ENCODE measurements around the gene FFAR1. TPM values are rescaled to one million over a fixed set of nuclear protein-coding genes. Genes with fewer than 3 reads are reported as not detected.
A peak's percentile ranks its signal among the peaks of the same experiment; 100 is the strongest.

FFAR1 gene
- polyA plus RNA-seq, 3 donors: 0.25 to 0.53 (median 0.52) TPM

DNA sequence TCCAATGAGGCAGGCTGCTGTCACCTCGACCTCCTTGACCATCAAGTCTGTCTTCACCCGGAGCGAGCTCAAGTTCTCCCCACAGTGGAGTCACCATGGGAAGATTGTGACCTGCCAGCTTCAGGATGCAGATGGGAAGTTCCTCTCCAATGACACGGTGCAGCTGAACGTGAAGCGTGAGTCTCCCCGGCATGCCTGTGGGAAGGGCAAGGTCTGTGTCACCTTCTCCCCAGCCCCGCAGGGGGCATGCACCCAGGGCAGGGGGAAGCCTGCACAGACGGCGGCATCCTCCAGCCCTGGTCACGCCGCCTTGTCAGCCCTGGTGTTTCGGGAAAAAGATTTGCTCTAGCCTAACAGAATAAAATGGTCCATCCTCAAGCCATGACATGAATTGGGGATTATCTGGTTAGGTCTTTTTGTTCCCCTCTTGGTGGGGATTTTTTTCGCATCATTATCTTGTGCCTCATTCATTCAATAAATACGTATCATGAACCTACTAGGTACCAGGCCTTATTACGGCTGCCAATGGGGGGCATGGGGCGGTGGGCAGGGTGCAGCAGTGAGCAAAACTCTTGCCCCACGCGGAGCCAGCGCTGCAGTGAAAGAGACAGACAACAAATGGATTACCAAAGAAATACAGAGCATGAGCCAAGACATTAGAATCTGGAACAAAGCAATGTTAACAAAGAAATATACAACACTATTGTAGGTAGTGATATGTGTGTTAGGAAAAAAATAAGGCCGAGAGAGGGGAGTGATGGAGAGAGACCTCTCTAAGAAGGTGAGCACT, 11.3 kb upstream of the FFAR1 start:
- DNase-seq (ENCODE audit: extremely low read depth in 1 of 11, low read depth in 9 of 11, low spot score in 4 of 11): no peak

DNA sequence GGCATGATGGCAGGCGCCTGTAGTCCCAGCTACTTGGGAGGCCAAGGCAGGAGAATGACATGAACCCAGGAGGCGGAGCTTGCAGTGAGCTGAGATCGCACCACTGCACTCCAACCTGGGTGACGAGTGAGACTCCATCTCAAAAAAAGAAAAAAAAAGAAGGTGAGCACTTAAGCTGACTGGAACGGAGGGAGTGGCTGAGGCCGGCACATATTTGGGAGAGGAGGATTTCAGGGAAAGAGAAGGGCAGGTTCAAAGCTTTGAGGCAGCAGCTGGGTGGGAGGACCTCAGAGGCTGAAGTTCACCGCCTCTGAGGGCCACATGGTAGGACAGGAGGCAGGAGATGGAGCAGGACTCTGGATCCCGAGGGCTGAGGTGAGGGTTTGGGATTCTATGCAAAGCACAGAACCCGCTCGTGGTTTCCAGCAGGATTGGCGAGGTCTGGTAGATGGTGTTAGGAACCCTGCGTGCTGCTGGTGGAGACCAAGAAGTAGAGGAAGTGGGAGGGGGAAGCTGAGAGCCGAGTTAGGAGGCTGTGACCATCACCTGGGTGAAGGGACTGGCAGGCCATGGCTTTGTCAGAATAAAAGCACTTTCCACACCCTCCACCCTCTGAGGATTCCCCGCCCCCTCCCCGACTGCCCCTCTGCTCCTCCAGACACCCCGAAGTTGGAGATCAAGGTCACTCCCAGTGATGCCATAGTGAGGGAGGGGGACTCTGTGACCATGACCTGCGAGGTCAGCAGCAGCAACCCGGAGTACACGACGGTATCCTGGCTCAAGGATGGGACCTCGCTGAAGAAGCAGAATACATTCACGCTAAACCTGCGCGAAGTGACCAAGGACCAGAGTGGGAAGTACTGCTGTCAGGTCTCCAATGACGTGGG, 10.4 kb upstream of the FFAR1 start:
- DNase-seq (ENCODE audit: extremely low read depth in 1 of 11, low read depth in 9 of 11, low spot score in 4 of 11): no peak

DNA sequence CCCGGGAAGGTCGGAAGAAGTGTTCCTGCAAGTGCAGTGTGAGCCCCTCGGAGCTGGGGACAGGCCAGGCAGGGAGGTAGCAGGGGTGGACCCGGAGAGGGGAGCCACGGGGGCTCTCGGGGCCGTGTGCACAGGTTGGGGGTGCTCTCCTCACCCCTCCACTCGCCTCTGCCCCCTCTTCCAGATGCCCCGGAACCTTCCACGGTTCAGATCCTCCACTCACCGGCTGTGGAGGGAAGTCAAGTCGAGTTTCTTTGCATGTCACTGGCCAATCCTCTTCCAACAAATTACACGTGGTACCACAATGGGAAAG, 9.8 kb upstream of the FFAR1 start:
- no peak for DNase-seq (ENCODE audit: extremely low read depth in 1 of 11, low read depth in 9 of 11, low spot score in 4 of 11)

DNA sequence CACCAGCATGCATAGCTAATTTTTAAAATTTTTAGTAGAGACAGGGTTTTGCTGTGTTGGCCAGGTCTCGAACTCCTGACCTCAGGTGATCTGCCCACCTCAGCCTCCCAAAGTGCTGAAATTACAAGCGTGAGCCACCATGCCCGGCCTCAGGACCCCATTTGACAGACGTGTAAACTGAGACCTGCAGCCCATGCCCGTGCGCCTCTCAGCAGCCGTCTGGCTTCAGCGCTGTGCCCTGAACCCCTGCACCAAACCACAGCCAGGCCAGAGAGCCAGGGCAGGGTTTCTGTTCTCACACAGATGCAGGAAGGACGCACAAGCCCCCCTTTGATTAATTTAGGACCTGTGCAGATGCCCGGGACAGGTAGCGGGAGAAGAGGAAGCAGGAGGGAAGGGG, 7.3 kb upstream of the FFAR1 start:
- DNase-seq (ENCODE audit: extremely low read depth in 1 of 11, low read depth in 9 of 11, low spot score in 4 of 11): no peak

DNA sequence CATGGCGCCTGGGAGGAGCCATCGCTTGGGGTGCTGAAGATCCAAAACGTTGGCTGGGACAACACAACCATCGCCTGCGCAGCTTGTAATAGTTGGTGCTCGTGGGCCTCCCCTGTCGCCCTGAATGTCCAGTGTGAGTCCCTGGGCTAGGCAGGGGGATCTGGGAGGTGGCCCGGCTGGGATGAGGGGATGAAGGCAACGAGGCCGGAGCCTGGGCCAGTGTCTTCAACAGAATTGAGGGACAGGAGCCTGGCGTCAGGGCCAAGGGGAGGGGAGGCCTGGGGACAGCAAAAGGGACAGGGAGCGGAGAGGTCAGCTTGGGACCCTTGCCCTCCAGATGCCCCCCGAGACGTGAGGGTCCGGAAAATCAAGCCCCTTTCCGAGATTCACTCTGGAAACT, 6.7 kb upstream of the FFAR1 start:
- no peak for DNase-seq (ENCODE audit: extremely low read depth in 1 of 11, low read depth in 9 of 11, low spot score in 4 of 11)

DNA sequence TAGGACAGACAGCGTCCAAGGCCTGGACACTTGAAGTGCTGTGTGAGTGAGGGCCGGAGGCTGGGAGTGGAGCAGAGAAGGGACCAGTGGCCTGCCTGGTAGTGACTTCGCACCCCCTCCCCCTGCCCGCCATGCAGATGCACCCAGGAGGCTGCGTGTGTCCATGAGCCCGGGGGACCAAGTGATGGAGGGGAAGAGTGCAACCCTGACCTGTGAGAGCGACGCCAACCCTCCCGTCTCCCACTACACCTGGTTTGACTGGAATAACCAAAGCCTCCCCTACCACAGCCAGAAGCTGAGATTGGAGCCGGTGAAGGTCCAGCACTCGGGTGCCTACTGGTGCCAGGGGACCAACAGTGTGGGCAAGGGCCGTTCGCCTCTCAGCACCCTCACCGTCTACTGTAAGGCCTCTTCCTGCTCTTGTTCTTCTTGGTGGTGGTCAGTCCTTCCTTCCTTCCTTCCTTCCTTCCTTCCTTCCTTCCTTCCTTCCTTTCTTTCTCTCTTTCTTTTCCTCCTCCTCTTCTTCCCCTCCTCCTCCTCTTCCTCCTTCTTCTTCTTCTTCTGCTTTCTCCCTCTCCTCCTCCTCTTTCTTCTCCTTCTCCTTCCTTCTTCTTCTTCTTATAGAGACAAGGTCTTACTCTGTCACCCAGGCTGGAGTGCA, 6.0 kb upstream of the FFAR1 start:
- no peak for DNase-seq (ENCODE audit: extremely low read depth in 1 of 11, low read depth in 9 of 11, low spot score in 4 of 11)

DNA sequence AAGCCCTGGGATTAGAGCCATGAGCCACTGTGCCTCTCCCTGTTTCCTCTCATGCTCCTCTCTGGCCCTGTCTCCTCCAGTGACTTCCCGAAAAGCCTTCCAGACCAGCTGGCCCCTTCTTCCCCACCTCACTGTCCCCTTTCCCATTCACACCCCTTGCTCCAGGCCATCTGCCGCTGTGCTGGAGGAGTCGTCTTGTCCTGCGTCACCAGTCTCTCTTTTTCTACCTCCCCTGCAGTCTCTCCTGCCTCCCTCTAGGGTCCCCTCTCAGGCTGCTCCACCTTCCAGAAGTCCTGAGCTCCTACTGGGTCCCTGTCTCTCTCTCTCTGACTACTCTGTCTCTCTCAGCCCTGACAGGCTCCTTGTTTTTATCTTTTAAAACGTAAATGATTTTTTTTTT, 5.3 kb upstream of the FFAR1 start:
- no peak for DNase-seq (ENCODE audit: extremely low read depth in 1 of 11, low read depth in 9 of 11, low spot score in 4 of 11)

DNA sequence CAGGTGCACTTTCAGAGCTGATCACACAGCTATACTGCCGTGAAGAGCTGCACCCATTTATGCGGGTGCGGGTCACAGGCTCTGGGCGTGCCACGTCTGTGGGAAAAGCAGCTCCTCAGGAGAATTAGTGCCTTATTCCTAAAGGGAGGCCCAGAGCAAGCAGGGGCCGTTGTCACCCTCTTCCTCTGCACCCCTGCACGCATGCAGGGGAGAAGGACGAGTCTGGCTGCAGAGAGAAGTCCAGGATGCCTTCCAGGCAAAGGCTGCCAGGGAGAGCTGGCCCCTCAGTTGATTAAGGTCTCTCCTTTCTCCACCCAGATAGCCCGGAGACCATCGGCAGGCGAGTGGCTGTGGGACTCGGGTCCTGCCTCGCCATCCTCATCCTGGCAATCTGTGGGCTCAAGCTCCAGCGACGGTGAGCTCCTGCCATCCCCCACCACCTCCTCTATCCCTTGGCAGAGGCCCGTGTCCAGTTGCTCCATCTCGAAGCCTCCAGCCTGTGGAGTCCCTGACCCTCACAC, 3.1 kb upstream of the FFAR1 start:
- no peak for DNase-seq (ENCODE audit: extremely low read depth in 1 of 11, low read depth in 9 of 11, low spot score in 4 of 11)

DNA sequence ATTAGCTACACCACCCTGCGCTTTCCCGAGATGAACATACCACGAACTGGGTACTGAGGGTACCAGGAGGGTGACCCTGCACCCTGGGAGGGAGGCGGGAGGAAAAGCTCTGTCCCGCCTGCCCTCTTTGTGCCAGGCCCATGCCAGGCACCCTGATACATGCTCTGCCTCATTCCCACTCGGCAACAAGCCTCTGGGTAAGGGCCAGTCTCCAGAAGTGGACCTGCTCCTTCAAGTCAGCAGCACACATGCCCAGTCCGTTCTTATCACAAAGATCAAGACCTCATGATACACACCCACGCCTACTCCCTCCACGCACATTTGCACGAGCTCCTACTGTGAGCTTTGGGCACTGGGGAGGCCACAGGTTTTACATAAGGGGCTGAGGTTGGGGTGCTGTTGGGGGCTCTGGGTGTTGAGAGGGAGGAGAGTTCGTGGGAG, 2.0 kb upstream of the FFAR1 start:
- DNase-seq (ENCODE audit: extremely low read depth in 1 of 11, low read depth in 9 of 11, low spot score in 4 of 11): no peak

DNA sequence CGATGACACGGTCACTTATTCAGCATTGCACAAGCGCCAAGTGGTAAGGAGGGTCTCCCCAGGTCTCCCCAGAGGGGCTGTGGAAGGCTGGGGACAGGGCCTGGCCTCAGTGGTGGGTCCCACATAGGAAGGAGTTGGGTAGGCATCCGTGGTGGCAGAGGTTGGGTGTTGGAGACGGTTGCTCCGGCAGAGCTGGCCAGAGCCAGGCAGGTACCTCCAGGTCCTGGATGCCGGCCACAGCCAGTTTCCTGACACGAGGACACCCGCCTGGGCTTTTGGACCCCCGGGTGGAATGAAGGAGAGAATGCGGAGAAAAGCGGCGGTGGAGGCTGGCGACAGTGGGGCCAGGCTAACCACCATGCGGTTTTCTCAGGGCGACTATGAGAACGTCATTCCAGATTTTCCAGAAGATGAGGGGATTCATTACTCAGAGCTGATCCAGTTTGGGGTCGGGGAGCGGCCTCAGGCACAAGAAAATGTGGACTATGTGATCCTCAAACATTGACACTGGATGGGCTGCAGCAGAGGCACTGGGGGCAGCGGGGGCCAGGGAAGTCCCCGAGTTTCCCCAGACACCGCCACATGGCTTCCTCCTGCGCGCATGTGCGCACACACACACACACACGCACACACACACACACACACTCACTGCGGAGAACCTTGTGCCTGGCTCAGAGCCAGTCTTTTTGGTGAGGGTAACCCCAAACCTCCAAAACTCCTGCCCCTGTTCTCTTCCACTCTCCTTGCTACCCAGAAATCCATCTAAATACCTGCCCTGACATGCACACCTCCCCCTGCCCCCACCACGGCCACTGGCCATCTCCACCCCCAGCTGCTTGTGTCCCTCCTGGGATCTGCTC, 1.3 kb upstream of the FFAR1 start:
- DNase-seq (ENCODE audit: extremely low read depth in 1 of 11, low read depth in 9 of 11, low spot score in 4 of 11): no peak

DNA sequence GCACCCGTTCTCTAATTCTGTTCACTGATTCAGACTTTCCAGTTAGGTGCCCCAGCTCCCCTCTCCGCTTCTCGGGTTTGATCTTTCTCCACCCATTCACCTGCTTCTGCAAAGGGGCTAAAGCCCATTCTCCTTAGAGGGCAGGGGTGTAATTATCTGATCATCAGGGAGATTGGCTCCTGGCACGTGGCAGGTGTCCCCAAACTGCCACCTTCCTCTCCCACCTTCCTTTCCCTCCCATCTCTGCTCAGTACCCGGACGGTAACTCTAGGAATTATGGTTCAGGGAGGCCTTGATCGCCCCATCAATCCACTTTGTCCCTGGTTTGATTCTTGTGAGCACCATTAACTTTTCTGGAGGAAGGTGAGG, 212 bp downstream of the FFAR1 start:
- DNase-seq (ENCODE audit: extremely low read depth in 1 of 11, low read depth in 9 of 11, low spot score in 4 of 11): no peak

DNA sequence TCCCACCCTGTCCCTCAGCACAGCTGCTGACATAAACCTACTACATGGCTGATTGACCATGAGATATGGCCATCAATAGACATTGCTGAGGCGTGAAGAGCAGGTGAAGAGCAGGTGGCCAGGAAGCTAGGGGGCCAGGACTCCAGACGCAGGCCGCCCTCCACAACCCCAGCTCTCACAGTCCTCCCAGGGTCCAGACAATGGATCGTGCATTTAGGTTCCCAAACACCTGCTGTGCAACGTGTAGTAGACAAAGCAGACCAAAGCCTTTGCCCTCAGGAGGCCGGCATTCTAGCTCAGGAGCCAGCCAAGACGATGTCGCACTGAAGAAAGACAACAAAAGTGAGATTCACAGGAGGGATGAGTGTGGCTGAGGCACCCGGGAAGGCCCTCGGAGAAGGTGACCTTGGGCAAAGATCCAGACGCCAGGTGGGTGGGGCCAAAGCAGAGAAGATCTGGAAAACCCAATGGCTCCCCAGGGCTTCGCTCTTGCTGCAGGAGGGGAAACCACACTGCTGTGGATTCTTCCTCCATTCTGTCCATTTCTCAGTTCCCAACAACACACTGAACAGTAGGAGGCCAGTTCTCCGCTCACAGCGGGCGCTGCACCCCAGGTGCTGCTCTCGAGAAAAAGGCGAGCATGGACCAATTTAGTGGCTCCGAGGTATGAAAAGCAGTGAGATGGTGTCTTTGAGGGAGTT, 1.4 kb downstream of the FFAR1 start:
- DNase-seq (ENCODE audit: extremely low read depth in 1 of 11, low read depth in 9 of 11, low spot score in 4 of 11): no peak

DNA sequence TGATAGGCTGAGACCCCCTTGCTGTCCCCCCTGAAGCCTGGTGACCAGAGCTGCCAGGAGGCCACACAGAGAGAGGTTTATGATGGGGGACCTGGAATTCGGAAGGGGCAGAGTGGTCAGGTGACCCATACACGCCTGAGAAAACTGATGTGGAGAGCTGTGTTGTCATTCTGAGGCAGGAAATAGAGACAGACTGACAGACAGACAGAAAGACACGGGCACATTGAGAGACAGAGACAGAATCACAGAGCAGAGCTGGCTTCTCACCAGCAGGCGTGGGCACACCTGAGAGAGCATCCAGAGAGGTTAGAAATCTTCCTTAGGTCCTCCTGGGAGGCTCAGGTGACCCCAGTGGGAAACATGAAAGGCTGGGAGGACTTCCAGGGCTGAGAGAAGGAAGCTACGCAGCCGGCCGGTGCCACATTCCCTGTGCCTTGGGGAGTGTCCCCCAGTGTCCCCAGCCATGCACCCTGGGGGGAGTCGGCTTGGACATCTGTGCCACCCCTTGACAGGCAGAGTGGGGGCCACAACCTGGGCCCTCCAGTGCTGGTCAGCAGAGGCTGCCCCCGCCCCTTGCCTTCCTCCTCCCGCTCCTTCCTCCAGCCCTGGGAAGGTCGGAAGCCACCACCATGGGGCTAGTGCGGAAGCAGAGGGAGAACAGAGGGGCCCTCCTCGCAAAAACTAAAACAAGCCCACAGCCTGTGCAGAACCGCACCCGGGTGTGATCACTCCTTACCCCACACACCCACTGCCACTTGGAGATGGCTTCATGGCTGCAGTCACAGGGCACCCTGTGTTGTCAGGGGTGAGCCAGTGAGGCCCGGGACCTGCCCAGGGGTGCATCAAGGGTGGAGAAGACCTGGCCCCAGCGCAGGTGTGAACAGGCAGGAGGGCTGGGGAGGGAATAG, 2.2 kb downstream of the FFAR1 start:
- no peak for DNase-seq (ENCODE audit: extremely low read depth in 1 of 11, low read depth in 9 of 11, low spot score in 4 of 11)

DNA sequence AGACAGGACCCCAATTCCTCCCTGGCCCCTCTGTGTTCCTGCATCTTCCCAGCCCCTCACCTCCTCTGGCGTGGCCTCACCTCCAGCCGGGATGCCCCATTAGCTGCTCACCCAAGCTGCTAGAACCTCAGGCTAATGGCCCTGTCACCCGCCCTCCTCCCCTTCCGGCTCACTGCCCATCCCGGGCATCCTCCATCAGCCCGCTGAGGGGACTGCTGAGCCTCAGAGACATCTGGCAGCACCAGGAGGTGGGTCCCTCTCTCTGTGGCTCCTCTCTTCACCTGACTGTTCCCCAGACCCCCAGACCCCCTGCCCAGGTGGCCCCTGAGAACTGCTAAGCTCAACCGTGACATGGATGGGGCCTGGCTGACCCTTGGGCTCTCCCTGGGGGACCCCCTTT, 2.9 kb downstream of the FFAR1 start:
- DNase-seq (ENCODE audit: extremely low read depth in 1 of 11, low read depth in 9 of 11, low spot score in 4 of 11): peak in 8 of 11 donors; percentile 24 to 57 (median 39)

DNA sequence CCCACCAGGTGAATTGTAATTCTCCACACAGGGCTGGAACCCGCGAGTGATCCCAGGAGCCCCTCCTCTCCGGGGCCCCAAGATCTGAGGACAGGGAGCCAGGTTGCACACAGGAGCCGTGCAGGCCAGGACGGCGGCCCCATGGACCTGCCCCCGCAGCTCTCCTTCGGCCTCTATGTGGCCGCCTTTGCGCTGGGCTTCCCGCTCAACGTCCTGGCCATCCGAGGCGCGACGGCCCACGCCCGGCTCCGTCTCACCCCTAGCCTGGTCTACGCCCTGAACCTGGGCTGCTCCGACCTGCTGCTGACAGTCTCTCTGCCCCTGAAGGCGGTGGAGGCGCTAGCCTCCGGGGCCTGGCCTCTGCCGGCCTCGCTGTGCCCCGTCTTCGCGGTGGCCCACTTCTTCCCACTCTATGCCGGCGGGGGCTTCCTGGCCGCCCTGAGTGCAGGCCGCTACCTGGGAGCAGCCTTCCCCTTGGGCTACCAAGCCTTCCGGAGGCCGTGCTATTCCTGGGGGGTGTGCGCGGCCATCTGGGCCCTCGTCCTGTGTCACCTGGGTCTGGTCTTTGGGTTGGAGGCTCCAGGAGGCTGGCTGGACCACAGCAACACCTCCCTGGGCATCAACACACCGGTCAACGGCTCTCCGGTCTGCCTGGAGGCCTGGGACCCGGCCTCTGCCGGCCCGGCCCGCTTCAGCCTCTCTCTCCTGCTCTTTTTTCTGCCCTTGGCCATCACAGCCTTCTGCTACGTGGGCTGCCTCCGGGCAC, 3.9 kb downstream of the FFAR1 start:
- no peak for DNase-seq (ENCODE audit: extremely low read depth in 1 of 11, low read depth in 9 of 11, low spot score in 4 of 11)

DNA sequence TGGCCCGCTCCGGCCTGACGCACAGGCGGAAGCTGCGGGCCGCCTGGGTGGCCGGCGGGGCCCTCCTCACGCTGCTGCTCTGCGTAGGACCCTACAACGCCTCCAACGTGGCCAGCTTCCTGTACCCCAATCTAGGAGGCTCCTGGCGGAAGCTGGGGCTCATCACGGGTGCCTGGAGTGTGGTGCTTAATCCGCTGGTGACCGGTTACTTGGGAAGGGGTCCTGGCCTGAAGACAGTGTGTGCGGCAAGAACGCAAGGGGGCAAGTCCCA, 4.4 kb downstream of the FFAR1 start:
- no peak for DNase-seq (ENCODE audit: extremely low read depth in 1 of 11, low read depth in 9 of 11, low spot score in 4 of 11)

Data from renal cortex interstitium (tissue), 11 donors.